GM10266 (cell line): Measurements from ENCODE around the gene ADAMTS16.

Experiments used
- DNase-seq: peaks from one replicate; pipeline ENCODE4 v3.0.0; 2012; ENCODE audit errors: extremely low spot score
- TF ChIP-seq, protein P1 (sequence below): IDR thresholded peaks from 2 replicates; pipeline ENCODE4 v1.5.1; 2012; ENCODE audit warnings: mild to moderate bottlenecking, low read depth; ENCODE audit not compliant: control insufficient read depth, insufficient read depth; ENCODE audit errors: missing control alignments

ADAMTS16 gene

GRCh38 chr5:5198135-5198534 lies 58.0 kb downstream of the ADAMTS16 start:
- TF ChIP-seq, protein P1, sequence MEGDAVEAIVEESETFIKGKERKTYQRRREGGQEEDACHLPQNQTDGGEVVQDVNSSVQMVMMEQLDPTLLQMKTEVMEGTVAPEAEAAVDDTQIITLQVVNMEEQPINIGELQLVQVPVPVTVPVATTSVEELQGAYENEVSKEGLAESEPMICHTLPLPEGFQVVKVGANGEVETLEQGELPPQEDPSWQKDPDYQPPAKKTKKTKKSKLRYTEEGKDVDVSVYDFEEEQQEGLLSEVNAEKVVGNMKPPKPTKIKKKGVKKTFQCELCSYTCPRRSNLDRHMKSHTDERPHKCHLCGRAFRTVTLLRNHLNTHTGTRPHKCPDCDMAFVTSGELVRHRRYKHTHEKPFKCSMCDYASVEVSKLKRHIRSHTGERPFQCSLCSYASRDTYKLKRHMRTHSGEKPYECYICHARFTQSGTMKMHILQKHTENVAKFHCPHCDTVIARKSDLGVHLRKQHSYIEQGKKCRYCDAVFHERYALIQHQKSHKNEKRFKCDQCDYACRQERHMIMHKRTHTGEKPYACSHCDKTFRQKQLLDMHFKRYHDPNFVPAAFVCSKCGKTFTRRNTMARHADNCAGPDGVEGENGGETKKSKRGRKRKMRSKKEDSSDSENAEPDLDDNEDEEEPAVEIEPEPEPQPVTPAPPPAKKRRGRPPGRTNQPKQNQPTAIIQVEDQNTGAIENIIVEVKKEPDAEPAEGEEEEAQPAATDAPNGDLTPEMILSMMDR = no peak
- DNase-seq = no peak

- TF ChIP-seq, protein P1 = no peak
Observed at GRCh38 chr5:5198815-5199214, 58.7 kb downstream of the ADAMTS16 start.

DNA sequence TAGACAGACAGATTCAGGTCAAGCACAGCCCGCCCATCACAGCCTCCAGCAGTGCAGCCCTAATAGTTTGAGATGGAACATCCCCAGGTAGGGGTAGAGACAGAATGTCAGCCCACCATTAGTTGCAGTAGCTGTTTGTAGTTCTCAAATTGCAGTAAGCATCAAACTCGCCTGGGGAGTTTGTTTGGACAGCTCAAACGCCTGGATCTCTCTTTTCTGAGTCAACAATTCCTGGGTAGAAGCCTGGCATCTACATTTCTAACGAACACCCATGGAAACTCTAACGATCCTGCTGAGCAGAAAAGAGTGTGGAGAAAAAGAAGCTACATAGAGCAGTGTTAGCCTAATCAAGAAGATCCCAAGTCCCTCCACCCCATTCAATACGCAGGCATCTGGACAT lies 59.4 kb downstream of the ADAMTS16 start:
- DNase-seq = no peak
- TF ChIP-seq, protein P1 = no peak

More at GRCh38 chr5:5198815-5199214, 58.7 kb downstream of the ADAMTS16 start:
- DNase-seq = no peak

- no peak for DNase-seq
- TF ChIP-seq, protein P1 = no peak
Observed at GRCh38 chr5:5200133-5200532, 60.0 kb downstream of the ADAMTS16 start.

- DNase-seq = no peak
- TF ChIP-seq, protein P1 = no peak
Observed at GRCh38 chr5:5202321-5202720, 62.2 kb downstream of the ADAMTS16 start.

DNA sequence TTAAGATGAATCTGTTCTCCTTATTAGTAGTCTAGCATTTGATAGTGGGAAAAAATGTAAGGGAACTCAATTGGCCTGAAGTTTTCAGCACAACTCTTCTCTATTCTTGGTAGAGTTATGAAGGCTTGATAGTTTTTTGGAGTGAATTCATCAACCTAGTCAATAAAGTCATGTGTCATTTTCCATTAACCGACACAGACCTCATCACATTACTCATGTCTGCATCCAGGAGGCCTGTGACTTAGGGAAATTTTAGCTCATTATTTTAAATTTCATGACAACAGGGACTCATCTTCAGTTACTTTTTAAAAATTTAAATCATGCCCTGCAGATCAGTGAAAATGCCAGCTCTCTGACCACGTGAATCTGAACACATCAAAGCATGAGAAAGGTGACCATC lies 63.3 kb downstream of the ADAMTS16 start:
- DNase-seq = no peak
- TF ChIP-seq, protein P1 = no peak

DNA sequence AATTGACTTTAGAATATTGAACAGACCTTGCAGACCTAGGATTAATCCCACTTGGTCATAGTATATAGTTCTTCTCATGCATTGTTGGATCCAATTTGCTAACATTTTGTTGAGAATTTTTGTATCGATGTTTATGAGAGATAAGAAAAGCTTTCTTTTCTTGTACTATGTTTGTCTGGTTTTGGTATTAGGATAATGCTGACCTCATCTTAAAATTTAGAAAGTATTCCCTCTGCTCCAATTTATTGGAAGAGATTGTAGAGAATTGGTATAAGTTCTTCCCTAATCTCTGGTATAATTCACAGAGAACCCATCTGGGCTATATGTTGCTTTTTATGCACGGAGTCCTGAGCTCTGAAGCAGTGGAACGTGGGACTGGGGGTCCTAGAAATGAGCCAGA lies 67.7 kb downstream of the ADAMTS16 start:
- no peak for DNase-seq
- TF ChIP-seq, protein P1 = no peak
